Measurements from ENCODE around the gene ROR2.
"Not testable (repeated sequence)": the region's sequence is repeated elsewhere in the genome, so short reads cannot be mapped to it uniquely, and the experiment has no call there.

DNA sequence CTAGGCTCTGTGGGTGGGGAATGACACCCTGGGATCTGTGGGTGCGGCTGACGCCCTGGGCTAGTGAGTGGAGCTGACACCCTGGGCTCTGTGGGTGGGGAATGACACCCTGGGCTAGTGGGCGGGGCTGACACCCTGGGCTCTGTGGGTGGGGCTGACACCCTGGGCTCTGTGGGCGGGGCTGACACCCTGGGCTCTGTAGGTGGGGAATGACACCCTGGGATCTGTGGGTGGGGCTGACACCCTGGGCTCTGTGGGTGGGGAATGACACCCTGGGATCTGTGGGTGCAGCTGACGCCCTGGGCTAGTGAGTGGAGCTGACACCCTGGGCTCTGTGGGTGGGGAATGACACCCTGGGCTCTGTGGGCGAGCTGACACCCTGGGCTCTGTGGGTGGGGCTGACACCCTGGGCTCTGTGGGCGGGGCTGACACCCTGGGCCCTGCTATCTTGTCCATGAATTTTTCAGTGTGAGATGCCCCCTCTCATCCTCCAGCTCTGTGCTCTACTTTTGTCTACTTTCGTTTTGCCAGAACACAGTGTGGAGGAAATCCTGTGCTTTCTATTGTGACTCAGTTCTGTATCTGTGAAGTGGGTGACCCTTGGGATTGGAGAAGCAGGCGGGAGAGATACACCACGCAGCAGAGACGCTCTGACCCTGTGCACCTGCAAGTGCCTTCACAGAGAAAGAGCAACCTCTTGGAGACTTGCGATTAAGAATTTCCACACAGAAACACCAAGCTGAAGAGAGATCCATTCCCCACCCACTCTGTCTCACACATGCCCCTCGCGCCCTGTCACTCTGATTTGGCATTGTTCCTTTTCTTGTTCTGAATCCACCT, 151.5 kb downstream of the ROR2 start:
- TF ChIP-seq, protein P1, sequence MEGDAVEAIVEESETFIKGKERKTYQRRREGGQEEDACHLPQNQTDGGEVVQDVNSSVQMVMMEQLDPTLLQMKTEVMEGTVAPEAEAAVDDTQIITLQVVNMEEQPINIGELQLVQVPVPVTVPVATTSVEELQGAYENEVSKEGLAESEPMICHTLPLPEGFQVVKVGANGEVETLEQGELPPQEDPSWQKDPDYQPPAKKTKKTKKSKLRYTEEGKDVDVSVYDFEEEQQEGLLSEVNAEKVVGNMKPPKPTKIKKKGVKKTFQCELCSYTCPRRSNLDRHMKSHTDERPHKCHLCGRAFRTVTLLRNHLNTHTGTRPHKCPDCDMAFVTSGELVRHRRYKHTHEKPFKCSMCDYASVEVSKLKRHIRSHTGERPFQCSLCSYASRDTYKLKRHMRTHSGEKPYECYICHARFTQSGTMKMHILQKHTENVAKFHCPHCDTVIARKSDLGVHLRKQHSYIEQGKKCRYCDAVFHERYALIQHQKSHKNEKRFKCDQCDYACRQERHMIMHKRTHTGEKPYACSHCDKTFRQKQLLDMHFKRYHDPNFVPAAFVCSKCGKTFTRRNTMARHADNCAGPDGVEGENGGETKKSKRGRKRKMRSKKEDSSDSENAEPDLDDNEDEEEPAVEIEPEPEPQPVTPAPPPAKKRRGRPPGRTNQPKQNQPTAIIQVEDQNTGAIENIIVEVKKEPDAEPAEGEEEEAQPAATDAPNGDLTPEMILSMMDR (IDR thresholded peaks at IDR 0.05): not testable (repeated sequence)
- TF ChIP-seq POLR2AphosphoS5, POLR2A (IDR thresholded peaks at IDR 0.05): not testable (repeated sequence)
